ENCODE measurements around the gene ELK4. TPM values are rescaled to one million over a fixed set of nuclear protein-coding genes. Genes with fewer than 3 reads are reported as not detected.

Gene ELK4
- total and polyA plus RNA-seq, 2 of the 13 experiments (the other 11 are each of a cell fraction or from before 2014, with no cell fraction given): 8.3 to 13.1 TPM

- POLR2A ChIA-PET: no interaction called here
- intact Hi-C loops (cut with micrococcal nuclease; ENCODE audit: unreplicated experiment): no loop called here
- DNase-seq (ENCODE audit: low spot score): no peak
Observed at GRCh38 chr1:205576011-205576410, 55.8 kb downstream of the ELK4 start.

GRCh38 chr1:205575294-205575885, 56.4 kb downstream of the ELK4 start:
- ATAC-seq (no peak), FAIRE-seq (no peak), DNase-seq (ENCODE audit: low spot score) (no peak)
- Histone ChIP-seq H3K36me3 (replicated peaks in 1 of 2; ENCODE audit: control insufficient read depth in 1 of 2, insufficient read depth in 2 of 2, low read length in 2 of 2) (no peaks in the 10 kb centered on the region), H3K4me3 (replicated peaks in 1 of 3; ENCODE audit: insufficient read depth in 1 of 3, low read depth in 2 of 3, low read length in 3 of 3) (no peak overlapping the region), H3K4me2 (ENCODE audit: low read depth, low read length) (no peak overlapping the region), H4K20me1 (ENCODE audit: insufficient read depth, low read length) (no peaks in the 10 kb centered on the region), H3K4me1 (ENCODE audit: insufficient read depth, low read length) (no peaks in the 10 kb centered on the region), H3K27me3 (ENCODE audit: control insufficient read depth in 1 of 2, insufficient read depth in 2 of 2, low read length in 2 of 2) (peaks cover 12 to 80% of the 10 kb centered on the region in 2 experiments), H2AFZ (ENCODE audit: low read length) (no peak overlapping the region), H3K27ac (ENCODE audit: extremely low read length, insufficient read depth, low read length) (no peak overlapping the region), H3K9me3 (ENCODE audit: low read length) (no peaks in the 10 kb centered on the region), H3K79me2 (ENCODE audit: insufficient read depth, low read length) (no peaks in the 10 kb centered on the region), H3K9ac (ENCODE audit: insufficient read depth, low read depth, low read length) (no peak overlapping the region)
- ChIA-PET CTCF (ENCODE audit: low intra/inter-chr PET ratio, low total read pairs) (no interaction called here), POLR2A (no interaction called here)
- WGBS (ENCODE audit: low lambda C conversion rate): no CpG with 5 or more reads among the region's 1 CpG
- BruUV-seq (replicated peaks): no TSS peak
- TF ChIP-seq CERS6 (CRISPR knock-in tag; IDR thresholded peaks at IDR 0.05) (no peak), CBX2 (IDR thresholded peaks at IDR 0.05; ENCODE audit: low read depth, low read length) (no peak), CBX2 (CRISPR knock-in tag; IDR thresholded peaks at IDR 0.05; ENCODE audit: low read depth) (no peak), SMAD3 (CRISPR knock-in tag; IDR thresholded peaks at IDR 0.05) (no peak), TOE1 (CRISPR knock-in tag; IDR thresholded peaks at IDR 0.05) (no peak), ZFP62 (CRISPR knock-in tag; IDR thresholded peaks at IDR 0.05) (no peak), AKAP8 (CRISPR knock-in tag; IDR thresholded peaks at IDR 0.05) (no peak)
- TF ChIP-seq, protein P1, sequence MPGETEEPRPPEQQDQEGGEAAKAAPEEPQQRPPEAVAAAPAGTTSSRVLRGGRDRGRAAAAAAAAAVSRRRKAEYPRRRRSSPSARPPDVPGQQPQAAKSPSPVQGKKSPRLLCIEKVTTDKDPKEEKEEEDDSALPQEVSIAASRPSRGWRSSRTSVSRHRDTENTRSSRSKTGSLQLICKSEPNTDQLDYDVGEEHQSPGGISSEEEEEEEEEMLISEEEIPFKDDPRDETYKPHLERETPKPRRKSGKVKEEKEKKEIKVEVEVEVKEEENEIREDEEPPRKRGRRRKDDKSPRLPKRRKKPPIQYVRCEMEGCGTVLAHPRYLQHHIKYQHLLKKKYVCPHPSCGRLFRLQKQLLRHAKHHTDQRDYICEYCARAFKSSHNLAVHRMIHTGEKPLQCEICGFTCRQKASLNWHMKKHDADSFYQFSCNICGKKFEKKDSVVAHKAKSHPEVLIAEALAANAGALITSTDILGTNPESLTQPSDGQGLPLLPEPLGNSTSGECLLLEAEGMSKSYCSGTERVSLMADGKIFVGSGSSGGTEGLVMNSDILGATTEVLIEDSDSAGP (CRISPR knock-in tag; IDR thresholded peaks at IDR 0.05; ENCODE audit: borderline replicate concordance): no peak
- in situ Hi-C loops (cut with HindIII; ENCODE audit: extremely low pct_ligation_motif_present, low pct_unique_long_range_greater_than_20kb): no loop called here
- intact Hi-C loops (cut with micrococcal nuclease; ENCODE audit: unreplicated experiment): no loop called here

More at GRCh38 chr1:205576011-205576410, 55.8 kb downstream of the ELK4 start:
- no peak overlapping the region for H3K4me3 ChIP-seq (replicated peaks in 1 of 3; ENCODE audit: insufficient read depth in 1 of 3, low read depth in 2 of 3, low read length in 3 of 3)
- no TSS peak for BruUV-seq (replicated peaks)
- peaks cover under 1% of the 10 kb centered on the region; the same call in 1 of the 2 replicates for H3K4me1 ChIP-seq (ENCODE audit: insufficient read depth, low read length)
- no peaks in the 10 kb centered on the region for H4K20me1 ChIP-seq (ENCODE audit: insufficient read depth, low read length)
- FAIRE-seq (no peak), ATAC-seq (no peak)
- no peak overlapping the region for H3K27ac ChIP-seq (ENCODE audit: extremely low read length, insufficient read depth, low read length)
- no peak overlapping the region for H3K9ac ChIP-seq (ENCODE audit: insufficient read depth, low read depth, low read length)
- no peak overlapping the region for H3K4me2 ChIP-seq (ENCODE audit: low read depth, low read length)
- TF ChIP-seq ETV6 (CRISPR knock-in tag; conservative IDR thresholded peaks at IDR 0.05): no peak
- no peak for TF ChIP-seq ZNF720 (CRISPR knock-in tag; IDR thresholded peaks at IDR 0.05)
- TF ChIP-seq YEATS2 (CRISPR knock-in tag; IDR thresholded peaks at IDR 0.05; ENCODE audit: borderline replicate concordance): no peak
- no peak for TF ChIP-seq KLF16 (CRISPR knock-in tag; IDR thresholded peaks at IDR 0.05)
- TF ChIP-seq, protein P2, sequence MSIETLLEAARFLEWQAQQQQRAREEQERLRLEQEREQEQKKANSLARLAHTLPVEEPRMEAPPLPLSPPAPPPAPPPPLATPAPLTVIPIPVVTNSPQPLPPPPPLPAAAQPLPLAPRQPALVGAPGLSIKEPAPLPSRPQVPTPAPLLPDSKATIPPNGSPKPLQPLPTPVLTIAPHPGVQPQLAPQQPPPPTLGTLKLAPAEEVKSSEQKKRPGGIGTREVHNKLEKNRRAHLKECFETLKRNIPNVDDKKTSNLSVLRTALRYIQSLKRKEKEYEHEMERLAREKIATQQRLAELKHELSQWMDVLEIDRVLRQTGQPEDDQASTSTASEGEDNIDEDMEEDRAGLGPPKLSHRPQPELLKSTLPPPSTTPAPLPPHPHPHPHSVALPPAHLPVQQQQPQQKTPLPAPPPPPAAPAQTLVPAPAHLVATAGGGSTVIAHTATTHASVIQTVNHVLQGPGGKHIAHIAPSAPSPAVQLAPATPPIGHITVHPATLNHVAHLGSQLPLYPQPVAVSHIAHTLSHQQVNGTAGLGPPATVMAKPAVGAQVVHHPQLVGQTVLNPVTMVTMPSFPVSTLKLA (IDR thresholded peaks at IDR 0.05): peak; percentile 12; the same call in 1 of the 2 replicates
- no peak for TF ChIP-seq CENPT (CRISPR knock-in tag; IDR thresholded peaks at IDR 0.05; ENCODE audit: low read depth)
- CTCF ChIA-PET (ENCODE audit: low intra/inter-chr PET ratio, low total read pairs): no interaction called here
- H2AFZ ChIP-seq (ENCODE audit: low read length): no peak overlapping the region
- peaks cover 16 to 80% of the 10 kb centered on the region in 2 experiments for H3K27me3 ChIP-seq (ENCODE audit: control insufficient read depth in 1 of 2, insufficient read depth in 2 of 2, low read length in 2 of 2)
- no peaks in the 10 kb centered on the region for H3K36me3 ChIP-seq (replicated peaks in 1 of 2; ENCODE audit: control insufficient read depth in 1 of 2, insufficient read depth in 2 of 2, low read length in 2 of 2)
- in situ Hi-C loops (cut with HindIII; ENCODE audit: extremely low pct_ligation_motif_present, low pct_unique_long_range_greater_than_20kb): no loop called here
- H3K79me2 ChIP-seq (ENCODE audit: insufficient read depth, low read length): no peaks in the 10 kb centered on the region
- 18% methylated on average over 3 of the region's 3 CpGs for WGBS (ENCODE audit: low lambda C conversion rate)
- no peaks in the 10 kb centered on the region for H3K9me3 ChIP-seq (ENCODE audit: low read length)
